Calu3 (cell line): Measurements from ENCODE around the gene PUS1. TPM values are rescaled to one million over a fixed set of nuclear protein-coding genes. Genes with fewer than 3 reads are reported as not detected.

ENCODE experiments used
- BruUV-seq: library from RNA; stranded (reverse); fragments of 400-500 nt; replicated peaks from 2 replicates; lab custom pipeline; 2021; lab: Mats Ljungman, UMichigan
- CTCF ChIA-PET: fragments of 300-600 bp; sonication (Branson Sonifier 250); formaldehyde crosslinking; loops from one replicate; lab custom pipeline; 2022; ENCODE audit warnings: antibody characterized with exemption; lab: Charles Lee
- DNase-seq: peaks from one replicate; pipeline ENCODE4 v3.0.0; 2022
- H3K27ac Mint-ChIP-seq: one replicate; pipeline ENCODE4 v1.8.0; 2022; ENCODE audit warnings: mixed read lengths; ENCODE audit not compliant: unreplicated experiment
- H3K27me3 Mint-ChIP-seq: one replicate; pipeline ENCODE4 v1.8.0; 2022; ENCODE audit warnings: mixed read lengths; ENCODE audit not compliant: unreplicated experiment
- H3K36me3 Mint-ChIP-seq: one replicate; pipeline ENCODE4 v1.8.0; 2022; ENCODE audit warnings: mild to moderate bottlenecking, moderate library complexity, mixed read lengths; ENCODE audit not compliant: insufficient read depth, unreplicated experiment
- H3K4me1 Mint-ChIP-seq: one replicate; pipeline ENCODE4 v1.8.0; 2022; ENCODE audit warnings: mild to moderate bottlenecking, low read depth, mixed read lengths; ENCODE audit not compliant: unreplicated experiment
- H3K4me3 Mint-ChIP-seq: one replicate; pipeline ENCODE4 v1.8.0; 2022; ENCODE audit warnings: mild to moderate bottlenecking, low read depth, moderate library complexity, mixed read lengths; ENCODE audit not compliant: unreplicated experiment
- H3K9me3 Mint-ChIP-seq: one replicate; pipeline ENCODE4 v1.8.0; 2022; ENCODE audit warnings: low read depth, mixed read lengths; ENCODE audit not compliant: unreplicated experiment
- intact Hi-C: fragments of 100-400 bp; cut with micrococcal nuclease; formaldehyde crosslinking; loops from one replicate; pipeline ENCODE4 v1.10.0; 2022; ENCODE audit not compliant: unreplicated experiment
- total RNA-seq: library from RNA; stranded (reverse); gene quantifications from 2 replicates; pipeline ENCODE4 v1.2.3, GENCODE V29; 2022
- TF ChIP-seq, protein P1 (sequence below): fragments of 200-600 bp; IDR thresholded peaks from one replicate; pipeline ENCODE4 v1.8.0; 2022; ENCODE audit warnings: antibody characterized with exemption; ENCODE audit not compliant: unreplicated experiment

PUS1 gene
- total RNA-seq, 1 experiment from 2014 or later, result 81.3 TPM

DNA sequence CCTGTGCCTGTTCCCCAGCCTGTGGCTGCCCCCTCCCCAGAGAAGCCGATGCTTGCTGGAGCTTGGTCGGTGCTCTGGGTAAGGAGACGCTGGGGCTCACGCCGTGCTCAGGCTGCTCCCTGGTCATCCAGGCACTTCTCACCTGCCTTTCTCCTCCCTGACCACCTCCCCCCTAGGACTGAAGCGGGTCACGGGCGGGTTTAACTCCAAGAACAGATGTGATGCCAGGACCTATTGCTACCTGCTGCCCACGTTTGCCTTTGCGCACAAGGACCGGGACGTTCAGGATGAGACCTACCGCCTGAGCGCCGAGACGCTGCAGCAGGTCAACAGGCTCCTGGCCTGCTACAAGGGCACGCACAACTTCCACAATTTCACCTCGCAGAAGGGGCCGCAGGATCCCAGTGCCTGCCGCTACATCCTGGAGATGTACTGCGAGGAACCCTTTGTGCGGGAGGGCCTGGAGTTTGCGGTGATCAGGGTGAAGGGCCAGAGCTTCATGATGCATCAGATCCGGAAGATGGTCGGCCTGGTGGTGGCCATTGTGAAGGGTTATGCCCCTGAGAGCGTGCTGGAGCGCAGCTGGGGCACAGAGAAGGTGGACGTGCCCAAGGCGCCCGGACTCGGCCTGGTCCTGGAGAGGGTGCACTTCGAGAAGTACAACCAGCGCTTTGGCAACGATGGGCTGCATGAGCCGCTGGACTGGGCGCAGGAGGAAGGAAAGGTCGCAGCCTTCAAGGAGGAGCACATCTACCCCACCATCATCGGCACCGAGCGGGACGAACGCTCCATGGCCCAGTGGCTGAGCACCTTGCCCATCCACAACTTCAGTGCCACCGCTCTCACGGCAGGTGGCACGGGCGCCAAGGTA is 12.3 kb downstream of the PUS1 start:
- TF ChIP-seq, protein P1, sequence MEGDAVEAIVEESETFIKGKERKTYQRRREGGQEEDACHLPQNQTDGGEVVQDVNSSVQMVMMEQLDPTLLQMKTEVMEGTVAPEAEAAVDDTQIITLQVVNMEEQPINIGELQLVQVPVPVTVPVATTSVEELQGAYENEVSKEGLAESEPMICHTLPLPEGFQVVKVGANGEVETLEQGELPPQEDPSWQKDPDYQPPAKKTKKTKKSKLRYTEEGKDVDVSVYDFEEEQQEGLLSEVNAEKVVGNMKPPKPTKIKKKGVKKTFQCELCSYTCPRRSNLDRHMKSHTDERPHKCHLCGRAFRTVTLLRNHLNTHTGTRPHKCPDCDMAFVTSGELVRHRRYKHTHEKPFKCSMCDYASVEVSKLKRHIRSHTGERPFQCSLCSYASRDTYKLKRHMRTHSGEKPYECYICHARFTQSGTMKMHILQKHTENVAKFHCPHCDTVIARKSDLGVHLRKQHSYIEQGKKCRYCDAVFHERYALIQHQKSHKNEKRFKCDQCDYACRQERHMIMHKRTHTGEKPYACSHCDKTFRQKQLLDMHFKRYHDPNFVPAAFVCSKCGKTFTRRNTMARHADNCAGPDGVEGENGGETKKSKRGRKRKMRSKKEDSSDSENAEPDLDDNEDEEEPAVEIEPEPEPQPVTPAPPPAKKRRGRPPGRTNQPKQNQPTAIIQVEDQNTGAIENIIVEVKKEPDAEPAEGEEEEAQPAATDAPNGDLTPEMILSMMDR, result no peak
- no peak for DNase-seq
- no peaks in the 10 kb centered on the region for H3K9me3 Mint-ChIP-seq
- no TSS peak for BruUV-seq
- CTCF ChIA-PET, result interaction anchor here (0.5 kb wide), 1 partner anchor 138 kb away, joined by 4 read pairs; no protein-coding TSS in a partner anchor
- no peak overlapping the region for H3K4me3 Mint-ChIP-seq
- no peak overlapping the region for H3K27ac Mint-ChIP-seq
- intact Hi-C loops, result no loop called here
- H3K27me3 Mint-ChIP-seq, result no peaks in the 10 kb centered on the region
- peaks cover 78% of the 10 kb centered on the region for H3K36me3 Mint-ChIP-seq
- H3K4me1 Mint-ChIP-seq, result no peaks in the 10 kb centered on the region

DNA sequence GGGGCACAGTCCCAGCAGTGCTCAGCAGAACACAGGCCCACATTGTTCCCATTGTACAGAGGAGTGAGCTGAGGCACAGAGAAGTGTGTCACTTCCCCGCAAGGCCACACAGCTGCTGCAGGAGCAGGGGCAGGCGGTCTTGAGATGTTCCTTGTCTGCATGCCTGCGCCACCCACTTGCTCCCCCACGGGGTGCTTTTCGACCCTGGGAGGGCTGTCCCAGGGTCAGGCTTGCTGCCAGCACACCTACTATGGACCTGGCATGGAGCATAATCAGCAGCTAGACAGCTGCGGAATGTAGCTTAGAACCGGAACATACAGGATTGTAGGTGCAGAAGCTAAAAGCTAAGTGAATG is 12.9 kb downstream of the PUS1 start:
- H3K27ac Mint-ChIP-seq, result no peak overlapping the region
- no peak for DNase-seq
- H3K4me3 Mint-ChIP-seq, result no peak overlapping the region
- H3K27me3 Mint-ChIP-seq, result no peaks in the 10 kb centered on the region
- no peaks in the 10 kb centered on the region for H3K9me3 Mint-ChIP-seq
- BruUV-seq, result no TSS peak
- no peaks in the 10 kb centered on the region for H3K4me1 Mint-ChIP-seq
- H3K36me3 Mint-ChIP-seq, result peaks cover 72% of the 10 kb centered on the region
- intact Hi-C loops, result no loop called here
- TF ChIP-seq, protein P1, result no peak
- CTCF ChIA-PET, result interaction anchor here (0.5 kb wide), 1 partner anchor 139 kb away, joined by 4 read pairs; no protein-coding TSS in a partner anchor

DNA sequence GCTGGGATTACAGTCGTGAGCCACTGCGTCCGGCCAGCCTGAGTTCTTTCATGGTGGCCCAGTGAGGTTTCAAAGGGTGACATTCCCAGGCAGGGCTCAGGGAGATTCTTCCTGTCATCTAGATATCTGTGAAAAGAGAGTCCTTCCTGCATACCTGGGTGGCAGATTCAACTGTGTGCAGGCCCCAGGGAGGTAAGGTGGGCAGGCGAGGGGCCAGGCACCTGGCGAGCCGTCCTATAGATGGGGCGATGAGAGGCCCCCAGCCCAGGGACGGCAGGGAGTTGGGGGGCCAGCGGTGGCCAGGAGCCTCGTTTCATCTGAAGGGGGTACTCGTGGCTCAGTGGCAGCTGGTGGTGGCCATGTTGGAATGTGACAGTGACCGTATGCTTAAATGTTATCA is 13.6 kb downstream of the PUS1 start:
- Mint-ChIP-seq H3K4me1 (no peaks in the 10 kb centered on the region), H3K27ac (no peak overlapping the region), H3K36me3 (peaks cover 65% of the 10 kb centered on the region), H3K4me3 (no peak overlapping the region), H3K27me3 (no peaks in the 10 kb centered on the region), H3K9me3 (no peaks in the 10 kb centered on the region)
- no TSS peak for BruUV-seq
- no peak for DNase-seq
- TF ChIP-seq, protein P1, result no peak
- intact Hi-C loops, result no loop called here
- CTCF ChIA-PET, result no interaction called here

DNA sequence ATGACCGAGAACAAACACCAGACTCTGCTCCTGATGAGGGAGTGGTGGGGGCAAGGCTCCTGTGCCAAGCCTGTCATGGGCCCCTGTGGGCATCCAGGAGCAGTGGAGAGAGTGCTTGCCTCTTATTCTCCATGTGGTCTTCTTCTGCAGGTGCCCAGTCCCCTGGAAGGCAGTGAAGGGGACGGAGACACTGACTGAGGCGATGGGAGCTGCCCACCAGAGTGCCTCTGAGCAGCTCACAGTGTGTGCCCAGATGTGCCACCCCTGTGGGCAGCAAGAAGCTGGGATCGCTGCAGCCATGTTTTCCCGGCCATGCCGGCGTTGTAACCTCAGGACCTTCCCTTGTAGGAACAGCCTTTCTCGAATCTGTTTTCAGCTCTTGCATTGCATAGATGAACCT is 14.3 kb downstream of the PUS1 start:
- no peak overlapping the region for H3K4me3 Mint-ChIP-seq
- no peak overlapping the region for H3K27ac Mint-ChIP-seq
- DNase-seq, result no peak
- TF ChIP-seq, protein P1, result no peak
- CTCF ChIA-PET, result no interaction called here
- H3K9me3 Mint-ChIP-seq, result no peaks in the 10 kb centered on the region
- no peaks in the 10 kb centered on the region for H3K4me1 Mint-ChIP-seq
- intact Hi-C loops, result no loop called here
- BruUV-seq, result no TSS peak
- H3K27me3 Mint-ChIP-seq, result no peaks in the 10 kb centered on the region
- peaks cover 60% of the 10 kb centered on the region for H3K36me3 Mint-ChIP-seq
